Activated naive CD4-positive, alpha-beta T cell treated with anti-CD3 and anti-CD28 coated beads, Interleukin-2, amount 50 U/mL, for 24 hours (primary cell): ENCODE measurements around the gene IL15.
A peak's percentile ranks its signal among the peaks of the same experiment; 100 is the strongest.
"Not testable (repeated sequence)": the region's sequence is repeated elsewhere in the genome, so short reads cannot be mapped to it uniquely, and the experiment has no call there.

Experiments used
- H3K27ac Mint-ChIP-seq: one replicate; pipeline ENCODE4 v1.8.0; 2021; ENCODE audit warnings: mild to moderate bottlenecking, mixed read lengths
- H3K27me3 Mint-ChIP-seq: one replicate; pipeline ENCODE4 v1.8.0; 2021; ENCODE audit warnings: mixed read lengths
- H3K36me3 Mint-ChIP-seq: one replicate; pipeline ENCODE4 v1.8.0; 2021; ENCODE audit warnings: mixed read lengths
- H3K4me1 Mint-ChIP-seq: one replicate; pipeline ENCODE4 v1.8.0; 2021; ENCODE audit warnings: mixed read lengths
- H3K4me3 Mint-ChIP-seq: one replicate; pipeline ENCODE4 v1.8.0; 2021; ENCODE audit warnings: mild to moderate bottlenecking, mixed read lengths
- H3K9me3 Mint-ChIP-seq: one replicate; pipeline ENCODE4 v1.8.0; 2021; ENCODE audit warnings: mixed read lengths

IL15 gene

DNA sequence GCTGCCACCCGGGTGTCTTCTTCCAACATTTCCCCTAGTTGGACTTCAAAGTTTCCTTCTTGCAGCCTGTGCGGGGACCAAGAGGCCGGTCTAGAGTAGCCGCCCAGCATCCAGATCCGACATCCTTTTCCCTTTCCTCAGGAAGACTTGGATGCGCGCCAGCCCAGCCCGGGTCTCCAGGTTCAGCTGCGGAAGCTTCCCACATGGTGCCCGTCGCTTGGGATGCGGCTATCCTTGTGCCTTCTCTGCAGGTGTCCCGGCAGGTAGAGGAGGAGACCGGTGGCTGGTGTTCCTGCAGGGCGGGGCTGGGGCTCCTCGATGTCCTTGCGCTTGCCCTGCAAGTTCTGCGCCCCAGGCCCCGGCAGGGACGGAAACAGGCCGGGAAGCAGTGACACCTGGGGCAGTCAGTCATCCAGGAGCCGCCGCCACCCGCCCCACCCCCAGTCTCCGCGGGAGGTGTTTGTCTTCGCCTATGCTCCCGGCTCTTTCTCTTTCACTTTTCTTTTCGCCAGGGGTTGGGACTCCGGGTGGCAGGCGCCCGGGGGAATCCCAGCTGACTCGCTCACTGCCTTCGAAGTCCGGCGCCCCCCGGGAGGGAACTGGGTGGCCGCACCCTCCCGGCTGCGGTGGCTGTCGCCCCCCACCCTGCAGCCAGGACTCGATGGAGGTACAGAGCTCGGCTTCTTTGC lies at the start of gene IL15:
TSS of gene IL15 (plus strand) at position 502 of the 689 bp plus-strand sequence. CDS start 82,882 bp downstream, outside the sequence.
- no peaks in the 10 kb centered on the region for H3K36me3 Mint-ChIP-seq
- H3K27me3 Mint-ChIP-seq, result peaks cover 6% of the 10 kb centered on the region
- H3K4me1 Mint-ChIP-seq, result peaks cover 11% of the 10 kb centered on the region
- H3K27ac Mint-ChIP-seq, result peak within 1 kb of the TSS; percentile 84
- no peaks in the 10 kb centered on the region for H3K9me3 Mint-ChIP-seq
- H3K4me3 Mint-ChIP-seq, result peak within 1 kb of the TSS; percentile 94

- Mint-ChIP-seq H3K4me3 (no peak overlapping the region), H3K27me3 (peaks cover 2% of the 10 kb centered on the region), H3K36me3 (no peaks in the 10 kb centered on the region), H3K4me1 (no peaks in the 10 kb centered on the region), H3K27ac (no peak overlapping the region), H3K9me3 (peaks cover 15% of the 10 kb centered on the region)
These were observed 48.5 kb upstream of the IL15 start for GRCh38 chr4:141587897-141588296.

DNA sequence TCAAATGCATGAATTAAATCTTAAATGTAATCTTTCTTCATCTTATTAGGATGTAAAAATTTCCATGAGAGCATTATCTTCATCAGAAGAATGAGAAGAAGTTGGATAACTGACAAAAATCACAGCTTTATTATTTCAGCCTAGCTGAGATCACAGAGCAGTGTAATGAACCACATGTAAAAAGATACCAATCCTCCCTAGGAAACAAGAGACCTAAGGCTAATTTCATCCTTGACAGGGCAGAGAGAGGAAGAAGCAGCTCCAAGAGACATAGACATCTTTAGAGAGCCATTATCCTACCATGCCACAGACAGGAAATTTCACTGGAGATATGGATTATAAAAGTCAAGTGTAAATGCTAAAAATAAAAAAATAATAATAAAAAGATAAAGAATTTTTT lies 40.9 kb upstream of the IL15 start:
- no peaks in the 10 kb centered on the region for H3K4me1 Mint-ChIP-seq
- H3K27ac Mint-ChIP-seq, result no peak overlapping the region
- H3K9me3 Mint-ChIP-seq, result no peaks in the 10 kb centered on the region
- H3K4me3 Mint-ChIP-seq, result no peak overlapping the region
- H3K36me3 Mint-ChIP-seq, result no peaks in the 10 kb centered on the region
- peaks cover 8% of the 10 kb centered on the region for H3K27me3 Mint-ChIP-seq

GRCh38 chr4:141599853-141600252 lies 36.5 kb upstream of the IL15 start:
- H3K27me3 Mint-ChIP-seq, result peaks cover 6% of the 10 kb centered on the region
- H3K4me3 Mint-ChIP-seq, result no peak overlapping the region
- no peaks in the 10 kb centered on the region for H3K36me3 Mint-ChIP-seq
- H3K9me3 Mint-ChIP-seq, result no peaks in the 10 kb centered on the region
- H3K4me1 Mint-ChIP-seq, result no peaks in the 10 kb centered on the region
- no peak overlapping the region for H3K27ac Mint-ChIP-seq

DNA sequence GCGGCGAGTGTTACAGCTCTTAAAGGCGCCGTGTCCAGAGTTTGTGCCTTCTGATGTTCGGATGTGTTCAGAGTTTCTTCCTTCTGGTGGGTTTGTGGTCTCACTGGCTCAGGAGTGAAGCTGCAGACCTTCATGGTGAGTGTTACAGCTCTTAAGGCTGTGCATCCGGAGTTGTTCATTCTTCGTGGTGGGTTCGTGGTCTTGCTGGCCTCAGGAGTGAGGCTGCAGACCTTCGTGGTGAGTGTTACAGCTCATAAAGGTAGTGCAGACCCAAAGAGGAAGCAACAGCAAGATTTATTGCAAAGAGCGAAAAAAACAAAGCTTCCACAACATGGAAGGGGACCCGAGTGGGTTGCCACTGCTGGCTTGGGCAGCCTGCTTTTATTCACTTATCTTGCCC lies 31.7 kb upstream of the IL15 start:
- H3K4me1 Mint-ChIP-seq, H3K36me3 Mint-ChIP-seq, H3K27ac Mint-ChIP-seq, H3K9me3 Mint-ChIP-seq, H3K4me3 Mint-ChIP-seq: not testable (repeated sequence)
- H3K27me3 Mint-ChIP-seq, result peaks cover 11% of the 10 kb centered on the region

GRCh38 chr4:141605425-141605856 lies 30.9 kb upstream of the IL15 start:
- Mint-ChIP-seq H3K4me1 (no peaks in the 10 kb centered on the region), H3K27me3 (peaks cover 11% of the 10 kb centered on the region), H3K9me3 (no peaks in the 10 kb centered on the region), H3K27ac (no peak overlapping the region), H3K4me3 (no peak overlapping the region), H3K36me3 (no peaks in the 10 kb centered on the region)

DNA sequence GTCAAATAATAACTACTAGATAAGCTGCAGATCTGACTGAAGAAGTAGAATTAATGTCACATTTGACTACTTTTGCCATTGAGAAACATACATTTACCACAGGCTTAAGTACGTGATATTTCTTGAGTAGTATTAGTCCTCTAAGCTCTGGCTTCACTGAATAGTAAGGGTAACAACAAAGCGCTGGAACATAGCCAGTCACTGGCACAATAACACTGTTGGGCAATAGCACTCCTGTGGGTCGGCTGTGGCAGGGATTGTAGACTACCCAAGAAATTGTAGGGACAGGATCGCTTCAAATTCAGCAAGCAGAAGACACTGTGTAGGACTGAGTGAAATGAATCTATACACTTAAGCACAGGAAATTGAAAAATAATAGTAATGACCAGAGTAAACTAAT lies 27.1 kb upstream of the IL15 start:
- no peaks in the 10 kb centered on the region for H3K4me1 Mint-ChIP-seq
- no peak overlapping the region for H3K27ac Mint-ChIP-seq

GRCh38 chr4:141610365-141610764 lies 26.0 kb upstream of the IL15 start:
- Mint-ChIP-seq H3K9me3 (no peaks in the 10 kb centered on the region), H3K4me1 (no peaks in the 10 kb centered on the region), H3K36me3 (no peaks in the 10 kb centered on the region), H3K27ac (no peak overlapping the region), H3K4me3 (no peak overlapping the region), H3K27me3 (peaks cover 14% of the 10 kb centered on the region)

More for the DNA sequence above, 27.1 kb upstream of the IL15 start:
- Mint-ChIP-seq H3K27me3 (peaks cover 14% of the 10 kb centered on the region), H3K36me3 (no peaks in the 10 kb centered on the region), H3K4me3 (no peak overlapping the region), H3K9me3 (no peaks in the 10 kb centered on the region)

- Mint-ChIP-seq H3K27ac (no peak overlapping the region), H3K4me3 (no peak overlapping the region), H3K9me3 (no peaks in the 10 kb centered on the region), H3K4me1 (no peaks in the 10 kb centered on the region), H3K27me3 (peaks cover 4% of the 10 kb centered on the region), H3K36me3 (no peaks in the 10 kb centered on the region)
These were observed 21.4 kb upstream of the IL15 start for GRCh38 chr4:141614878-141615586.

DNA sequence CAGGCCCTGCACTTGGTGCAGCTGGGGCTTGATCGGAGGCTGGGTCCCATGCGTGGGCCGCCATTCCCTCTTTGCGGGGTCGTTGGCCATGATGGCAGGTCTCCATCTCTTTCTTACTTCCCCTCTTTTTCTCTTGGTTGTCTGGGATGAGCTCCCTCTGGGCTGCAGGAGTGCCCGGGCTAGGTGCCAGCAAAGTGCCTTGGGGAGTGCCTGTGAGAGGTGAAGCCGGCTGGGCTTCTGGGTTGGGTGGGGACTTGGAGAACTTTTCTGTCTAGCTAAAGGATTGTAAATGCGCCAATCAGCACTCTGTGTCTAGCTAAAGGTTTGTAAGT lies 20.8 kb upstream of the IL15 start:
- H3K4me1 Mint-ChIP-seq, H3K4me3 Mint-ChIP-seq, H3K27me3 Mint-ChIP-seq, H3K27ac Mint-ChIP-seq, H3K9me3 Mint-ChIP-seq, H3K36me3 Mint-ChIP-seq: not testable (repeated sequence)

- H3K27ac Mint-ChIP-seq, result no peak overlapping the region
- no peaks in the 10 kb centered on the region for H3K4me1 Mint-ChIP-seq
- H3K36me3 Mint-ChIP-seq, result no peaks in the 10 kb centered on the region
- H3K4me3 Mint-ChIP-seq, result no peak overlapping the region
- no peaks in the 10 kb centered on the region for H3K9me3 Mint-ChIP-seq
- no peaks in the 10 kb centered on the region for H3K27me3 Mint-ChIP-seq
These were observed 15.7 kb upstream of the IL15 start for GRCh38 chr4:141620715-141621114.

GRCh38 chr4:141625023-141625422 lies 11.4 kb upstream of the IL15 start:
- Mint-ChIP-seq H3K27ac (no peak overlapping the region), H3K4me3 (no peak overlapping the region), H3K36me3 (no peaks in the 10 kb centered on the region), H3K27me3 (peaks cover 1% of the 10 kb centered on the region), H3K9me3 (no peaks in the 10 kb centered on the region), H3K4me1 (no peaks in the 10 kb centered on the region)

- Mint-ChIP-seq H3K27ac (no peak overlapping the region), H3K4me1 (peaks cover 3% of the 10 kb centered on the region), H3K9me3 (no peaks in the 10 kb centered on the region), H3K36me3 (no peaks in the 10 kb centered on the region), H3K27me3 (peaks cover 2% of the 10 kb centered on the region), H3K4me3 (no peak overlapping the region)
These were observed 5.5 kb upstream of the IL15 start for GRCh38 chr4:141630854-141631253.

- peak overlapping the region; percentile 94 for H3K4me3 Mint-ChIP-seq
- H3K27me3 Mint-ChIP-seq, result peaks cover 7% of the 10 kb centered on the region
- H3K9me3 Mint-ChIP-seq, result no peaks in the 10 kb centered on the region
- peaks cover 11% of the 10 kb centered on the region for H3K4me1 Mint-ChIP-seq
- no peak overlapping the region for H3K27ac Mint-ChIP-seq
- no peaks in the 10 kb centered on the region for H3K36me3 Mint-ChIP-seq
These were observed 674 bp upstream of the IL15 start for GRCh38 chr4:141635736-141636081.

GRCh38 chr4:141636771-141637460 lies 533 bp downstream of the IL15 start:
- Mint-ChIP-seq H3K27ac (peak overlapping the region; percentile 84), H3K36me3 (no peaks in the 10 kb centered on the region), H3K4me3 (peak overlapping the region; percentile 94)

DNA sequence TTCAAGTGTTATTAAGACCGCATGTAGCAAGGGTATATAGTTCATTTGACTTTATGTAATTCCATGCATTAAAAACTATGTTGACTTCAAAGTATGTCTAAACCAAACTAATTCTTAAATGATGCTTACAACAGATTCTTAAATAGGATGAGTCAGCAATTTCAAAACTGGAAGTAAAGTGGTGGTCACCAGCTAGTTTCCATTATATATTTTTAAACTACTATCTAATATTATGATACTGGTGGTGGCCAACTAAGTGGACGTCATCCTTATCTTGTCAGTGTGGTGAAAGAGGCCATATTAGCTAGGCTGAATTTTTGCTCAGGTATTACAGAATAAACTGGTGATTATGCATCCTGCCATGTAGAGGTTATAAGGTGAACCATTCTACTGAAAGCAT lies 1.2 kb downstream of the IL15 start:
- Mint-ChIP-seq H3K36me3 (no peaks in the 10 kb centered on the region), H3K9me3 (no peaks in the 10 kb centered on the region), H3K27ac (no peak overlapping the region), H3K4me1 (peaks cover 11% of the 10 kb centered on the region), H3K4me3 (peak overlapping the region; percentile 94), H3K27me3 (peaks cover 6% of the 10 kb centered on the region)

More at GRCh38 chr4:141636771-141637460, 533 bp downstream of the IL15 start:
- H3K27me3 Mint-ChIP-seq, result peaks cover 6% of the 10 kb centered on the region
- H3K9me3 Mint-ChIP-seq, result no peaks in the 10 kb centered on the region
- peaks cover 11% of the 10 kb centered on the region for H3K4me1 Mint-ChIP-seq
